ENCODE data around the gene GBP7. TPM values are rescaled to one million over a fixed set of nuclear protein-coding genes. Genes with fewer than 3 reads are reported as not detected.
"Not testable (repeated sequence)": the region's sequence is repeated elsewhere in the genome, so short reads cannot be mapped to it uniquely, and the experiment has no call there.

GBP7 gene
- total RNA-seq (under 1 TPM in 1 of 2 donors, not detected in 1; 0.21 TPM), polyA plus RNA-seq (not detected)
- long read RNA-seq, donor 1, result 0 reads
- long read RNA-seq, donor 2, result 0 reads

GRCh38 chr1:89175601-89176256, at the start of gene GBP7:
Gene GBP7 (minus strand): TSS chr1:89176003. CDS start chr1:89171935, 4,068 bp downstream.
- H3K4me3 ChIP-seq (ENCODE audit: low read length in 2 of 2), result no peak within 1 kb of the TSS
- no peaks in the 10 kb centered on the region for H3K27me3 ChIP-seq (ENCODE audit: control insufficient read depth in 1 of 2, insufficient read depth in 2 of 2, low read length in 1 of 2)
- H3K27ac ChIP-seq (ENCODE audit: low read depth in 1 of 2, low read length in 2 of 2), result no peak within 1 kb of the TSS
- no peaks in the 10 kb centered on the region for H3K36me3 ChIP-seq (ENCODE audit: control insufficient read depth in 1 of 2, insufficient read depth in 2 of 2, low read length in 1 of 2)
- ATAC-seq (ENCODE audit: low FRiP score) (no peak), DNase-seq (no peak)
- no peaks in the 10 kb centered on the region for H3K9me3 ChIP-seq (ENCODE audit: control insufficient read depth, low read length)
- no peaks in the 10 kb centered on the region for H3K4me1 ChIP-seq (ENCODE audit: control insufficient read depth in 1 of 2, insufficient read depth in 2 of 2, low read length in 2 of 2)
- intact Hi-C loops (cut with DNase I), result loop anchor here in 1 of 2 donors (10.0 kb wide), 1 partner anchor 229 kb away; no protein-coding TSS in a partner anchor

GRCh38 chr1:89221341-89221740, 45.5 kb upstream of the GBP7 start:
- Histone ChIP-seq H3K36me3 (ENCODE audit: control insufficient read depth in 1 of 2, insufficient read depth in 2 of 2, low read length in 1 of 2) (no peaks in the 10 kb centered on the region), H3K9me3 (ENCODE audit: control insufficient read depth, low read length) (no peaks in the 10 kb centered on the region), H3K4me3 (ENCODE audit: low read length in 2 of 2) (no peak overlapping the region), H3K27me3 (ENCODE audit: control insufficient read depth in 1 of 2, insufficient read depth in 2 of 2, low read length in 1 of 2) (no peaks in the 10 kb centered on the region), H3K27ac (ENCODE audit: low read depth in 1 of 2, low read length in 2 of 2) (no peak overlapping the region), H3K4me1 (ENCODE audit: control insufficient read depth in 1 of 2, insufficient read depth in 2 of 2, low read length in 2 of 2) (no peaks in the 10 kb centered on the region)
- DNase-seq (no peak), ATAC-seq (ENCODE audit: low FRiP score) (no peak)
- 42 to 50% methylated on average over 1 of the region's 1 CpG for WGBS, 2 donors
- intact Hi-C loops (cut with DNase I), result no loop called here

- H3K36me3 ChIP-seq (ENCODE audit: control insufficient read depth in 1 of 2, insufficient read depth in 2 of 2, low read length in 1 of 2); H3K4me3 ChIP-seq (ENCODE audit: low read length in 2 of 2); intact Hi-C loops (cut with DNase I); H3K9me3 ChIP-seq (ENCODE audit: control insufficient read depth, low read length); H3K4me1 ChIP-seq (ENCODE audit: control insufficient read depth in 1 of 2, insufficient read depth in 2 of 2, low read length in 2 of 2); DNase-seq; H3K27me3 ChIP-seq (ENCODE audit: control insufficient read depth in 1 of 2, insufficient read depth in 2 of 2, low read length in 1 of 2); H3K27ac ChIP-seq (ENCODE audit: low read depth in 1 of 2, low read length in 2 of 2); ATAC-seq (ENCODE audit: low FRiP score): not testable (repeated sequence)
Observed at GRCh38 chr1:89219851-89220250, 44.0 kb upstream of the GBP7 start.

- H3K4me3 ChIP-seq (ENCODE audit: low read length in 2 of 2); H3K4me1 ChIP-seq (ENCODE audit: control insufficient read depth in 1 of 2, insufficient read depth in 2 of 2, low read length in 2 of 2); H3K36me3 ChIP-seq (ENCODE audit: control insufficient read depth in 1 of 2, insufficient read depth in 2 of 2, low read length in 1 of 2); DNase-seq; H3K9me3 ChIP-seq (ENCODE audit: control insufficient read depth, low read length); intact Hi-C loops (cut with DNase I); ATAC-seq (ENCODE audit: low FRiP score); H3K27me3 ChIP-seq (ENCODE audit: control insufficient read depth in 1 of 2, insufficient read depth in 2 of 2, low read length in 1 of 2); H3K27ac ChIP-seq (ENCODE audit: low read depth in 1 of 2, low read length in 2 of 2): not testable (repeated sequence)
- WGBS, 2 donors, result 82 to 83% methylated on average over 3 of the region's 3 CpGs
Observed at GRCh38 chr1:89218941-89219340, 43.1 kb upstream of the GBP7 start.

- no peaks in the 10 kb centered on the region for H3K4me1 ChIP-seq (ENCODE audit: control insufficient read depth in 1 of 2, insufficient read depth in 2 of 2, low read length in 2 of 2)
- no peak overlapping the region for H3K27ac ChIP-seq (ENCODE audit: low read depth in 1 of 2, low read length in 2 of 2)
- WGBS, 2 donors, result 74 to 77% methylated on average over 1 of the region's 1 CpG
- no peak overlapping the region for H3K4me3 ChIP-seq (ENCODE audit: low read length in 2 of 2)
- ATAC-seq (ENCODE audit: low FRiP score), result no peak
- H3K36me3 ChIP-seq (ENCODE audit: control insufficient read depth in 1 of 2, insufficient read depth in 2 of 2, low read length in 1 of 2), result no peaks in the 10 kb centered on the region
- no peaks in the 10 kb centered on the region for H3K27me3 ChIP-seq (ENCODE audit: control insufficient read depth in 1 of 2, insufficient read depth in 2 of 2, low read length in 1 of 2)
- DNase-seq, result no peak
- intact Hi-C loops (cut with DNase I), result no loop called here
- H3K9me3 ChIP-seq (ENCODE audit: control insufficient read depth, low read length), result no peaks in the 10 kb centered on the region
Observed at GRCh38 chr1:89213347-89213746, 37.5 kb upstream of the GBP7 start.

- no peak for DNase-seq
- Histone ChIP-seq H3K36me3 (ENCODE audit: control insufficient read depth in 1 of 2, insufficient read depth in 2 of 2, low read length in 1 of 2) (no peaks in the 10 kb centered on the region), H3K27ac (ENCODE audit: low read depth in 1 of 2, low read length in 2 of 2) (no peak overlapping the region), H3K4me1 (ENCODE audit: control insufficient read depth in 1 of 2, insufficient read depth in 2 of 2, low read length in 2 of 2) (no peaks in the 10 kb centered on the region), H3K4me3 (ENCODE audit: low read length in 2 of 2) (no peak overlapping the region), H3K27me3 (ENCODE audit: control insufficient read depth in 1 of 2, insufficient read depth in 2 of 2, low read length in 1 of 2) (no peaks in the 10 kb centered on the region), H3K9me3 (ENCODE audit: control insufficient read depth, low read length) (no peaks in the 10 kb centered on the region)
- intact Hi-C loops (cut with DNase I), result no loop called here
- ATAC-seq (ENCODE audit: low FRiP score), result no peak
- 93 to 94% methylated on average over 1 of the region's 1 CpG for WGBS, 2 donors
Observed at GRCh38 chr1:89211035-89211634, 35.3 kb upstream of the GBP7 start.

GRCh38 chr1:89206373-89206772, 30.6 kb upstream of the GBP7 start:
- DNase-seq, result no peak
- no peaks in the 10 kb centered on the region for H3K27me3 ChIP-seq (ENCODE audit: control insufficient read depth in 1 of 2, insufficient read depth in 2 of 2, low read length in 1 of 2)
- H3K4me3 ChIP-seq (ENCODE audit: low read length in 2 of 2), result no peak overlapping the region
- no peak for ATAC-seq (ENCODE audit: low FRiP score)
- intact Hi-C loops (cut with DNase I), result no loop called here
- no peaks in the 10 kb centered on the region for H3K36me3 ChIP-seq (ENCODE audit: control insufficient read depth in 1 of 2, insufficient read depth in 2 of 2, low read length in 1 of 2)
- WGBS, 2 donors, result 85 to 89% methylated on average over 3 of the region's 3 CpGs
- no peaks in the 10 kb centered on the region for H3K4me1 ChIP-seq (ENCODE audit: control insufficient read depth in 1 of 2, insufficient read depth in 2 of 2, low read length in 2 of 2)
- H3K9me3 ChIP-seq (ENCODE audit: control insufficient read depth, low read length), result peaks cover 2% of the 10 kb centered on the region
- H3K27ac ChIP-seq (ENCODE audit: low read depth in 1 of 2, low read length in 2 of 2), result no peak overlapping the region

- no peaks in the 10 kb centered on the region for H3K27me3 ChIP-seq (ENCODE audit: control insufficient read depth in 1 of 2, insufficient read depth in 2 of 2, low read length in 1 of 2)
- DNase-seq (no peak), ATAC-seq (ENCODE audit: low FRiP score) (no peak)
- no peaks in the 10 kb centered on the region for H3K36me3 ChIP-seq (ENCODE audit: control insufficient read depth in 1 of 2, insufficient read depth in 2 of 2, low read length in 1 of 2)
- 93 to 96% methylated on average over 1 of the region's 1 CpG for WGBS, 2 donors
- H3K27ac ChIP-seq (ENCODE audit: low read depth in 1 of 2, low read length in 2 of 2), result no peak overlapping the region
- H3K4me3 ChIP-seq (ENCODE audit: low read length in 2 of 2), result no peak overlapping the region
- peaks cover 2% of the 10 kb centered on the region for H3K9me3 ChIP-seq (ENCODE audit: control insufficient read depth, low read length)
- intact Hi-C loops (cut with DNase I), result no loop called here
- no peaks in the 10 kb centered on the region for H3K4me1 ChIP-seq (ENCODE audit: control insufficient read depth in 1 of 2, insufficient read depth in 2 of 2, low read length in 2 of 2)
Observed at GRCh38 chr1:89203166-89203565, 27.4 kb upstream of the GBP7 start.

GRCh38 chr1:89201106-89201794, 25.4 kb upstream of the GBP7 start:
- H3K4me3 ChIP-seq (ENCODE audit: low read length in 2 of 2), result no peak overlapping the region
- DNase-seq (no peak), ATAC-seq (ENCODE audit: low FRiP score) (no peak)
- 64% methylated on average over 4 of the region's 4 CpGs for WGBS, 2 donors
- H3K27ac ChIP-seq (ENCODE audit: low read depth in 1 of 2, low read length in 2 of 2), result no peak overlapping the region
- intact Hi-C loops (cut with DNase I), result no loop called here
- no peaks in the 10 kb centered on the region for H3K4me1 ChIP-seq (ENCODE audit: control insufficient read depth in 1 of 2, insufficient read depth in 2 of 2, low read length in 2 of 2)
- H3K36me3 ChIP-seq (ENCODE audit: control insufficient read depth in 1 of 2, insufficient read depth in 2 of 2, low read length in 1 of 2), result no peaks in the 10 kb centered on the region
- no peaks in the 10 kb centered on the region for H3K27me3 ChIP-seq (ENCODE audit: control insufficient read depth in 1 of 2, insufficient read depth in 2 of 2, low read length in 1 of 2)
- peaks cover 2% of the 10 kb centered on the region for H3K9me3 ChIP-seq (ENCODE audit: control insufficient read depth, low read length)
